Ovary (tissue), 9 donors: ENCODE measurements around the gene LCNL1. TPM values are rescaled to one million over a fixed set of nuclear protein-coding genes. Genes with fewer than 3 reads are reported as not detected.
A peak's percentile ranks its signal among the peaks of the same experiment; 100 is the strongest.

Source experiments
- DNase-seq, 5 donors: peaks; one replicate each; pipeline ENCODE4 v3.0.0-alpha.2; 2019 to 2020
- H3K27ac ChIP-seq, 2 donors: fragments of 200-600 bp; one replicate each; pipeline versions ENCODE4 v1.5.1 to v1.8.0; 2019 to 2022
- H3K27me3 ChIP-seq: fragments of 200-600 bp; one replicate; pipeline ENCODE4 v1.8.0; 2022
- H3K36me3 ChIP-seq: fragments of 200-600 bp; sonication (generic); one replicate; pipeline ENCODE4 v1.5.1; 2019
- H3K4me1 ChIP-seq: one replicate; pipeline ENCODE4 v1.8.1; 2013; ENCODE audit warnings: mild to moderate bottlenecking, moderate library complexity; ENCODE audit not compliant: insufficient read depth
- H3K4me3 ChIP-seq: fragments of 200-600 bp; sonication (generic); one replicate; pipeline ENCODE4 v1.5.1; 2017
- H3K9me3 ChIP-seq, 2 donors: fragments of 200-600 bp in 1 of 2; sonication (generic) in 1 of 2; one replicate each; pipeline versions ENCODE4 v1.5.1 to v1.8.1; 2013 to 2019; ENCODE audit warnings: mild to moderate bottlenecking in 1 of 2, moderate library complexity in 1 of 2
- EP300 ChIP-seq: sonication (generic); formaldehyde crosslinking; IDR thresholded peaks from one replicate; pipeline ENCODE4 v1.6.1; 2017; ENCODE audit warnings: antibody characterized with exemption
- POLR2A ChIP-seq: fragments of 450-650 bp; IDR thresholded peaks from one replicate; pipeline ENCODE4 v1.6.1; 2017; ENCODE audit warnings: antibody characterized with exemption, mild to moderate bottlenecking, moderate library complexity
- WGBS, 3 donors: extraction: QIAGEN DNeasy Blood & Tissue Kit in 1 of 3; methylation state at CpG; one replicate each; pipeline versions ENCODE4 v1.1.5 to v1.1.7; 2013 to 2017; 5-methylcytosine and 5-hydroxymethylcytosine counted together
- intact Hi-C, 4 donors: fragments of 100-400 bp; cut with DNase I; formaldehyde crosslinking; loops; one replicate each; pipeline versions ENCODE4 v1.11.0 to v1.15.1; 2022 to 2023
- polyA plus RNA-seq, 2 donors: library from polyadenylated mRNA; stranded (reverse); fragments of 200-250 nt in 1 of 2; fragments of 350-450 nt in 1 of 2; fragmentation: Illumina TruSeq in 1 of 2; extraction: RNeasy Lipid Tissue Mini Kit (QIAGEN cat#74804) in 1 of 2; gene quantifications; one replicate each; pipeline ENCODE4 v1.2.3, GENCODE V29; 2013 to 2014
- total RNA-seq, 7 donors: library from RNA; depleted of rRNA in 2 of 7; stranded (reverse); fragments of >200 nt in 2 of 7; fragmentation: NEBNext Ultra II Directional in 3 of 7; extraction: Animal tissue kit (Norgen Biotek cat#: 25700) in 3 of 7; gene quantifications; one replicate each; pipeline versions ENCODE4 v1.1.0 to v1.2.4, GENCODE V29; 2016 to 2023
- TF ChIP-seq, protein P1 (sequence below), 3 donors: fragments of 450-650 bp in 2 of 3; fragments of 200-600 bp in 1 of 3; IDR thresholded peaks; one replicate each; pipeline versions ENCODE4 v1.5.1 to v1.8.0; 2016 to 2022; ENCODE audit warnings: antibody characterized with exemption in 3 of 3, mild to moderate bottlenecking in 1 of 3
- donor health status: DM: no; HTN: no; CAD: no; lungs with moderate emphysema.
- donor health status: DM: no; HTN: no; CAD: no.
- donor health status: Bipolar disorder and iron deficiency.
- donor health status: DM: yes; HTN: yes; CAD: no.
- donor health status: DM: no; HTN: no; CAD: no.
- donor health status: DM: yes; HTN: yes; CAD: no.

Gene LCNL1
- total and polyA plus RNA-seq, 9 donors = 0.17 to 1.6 (median 0.47) TPM; not detected in 1

DNA sequence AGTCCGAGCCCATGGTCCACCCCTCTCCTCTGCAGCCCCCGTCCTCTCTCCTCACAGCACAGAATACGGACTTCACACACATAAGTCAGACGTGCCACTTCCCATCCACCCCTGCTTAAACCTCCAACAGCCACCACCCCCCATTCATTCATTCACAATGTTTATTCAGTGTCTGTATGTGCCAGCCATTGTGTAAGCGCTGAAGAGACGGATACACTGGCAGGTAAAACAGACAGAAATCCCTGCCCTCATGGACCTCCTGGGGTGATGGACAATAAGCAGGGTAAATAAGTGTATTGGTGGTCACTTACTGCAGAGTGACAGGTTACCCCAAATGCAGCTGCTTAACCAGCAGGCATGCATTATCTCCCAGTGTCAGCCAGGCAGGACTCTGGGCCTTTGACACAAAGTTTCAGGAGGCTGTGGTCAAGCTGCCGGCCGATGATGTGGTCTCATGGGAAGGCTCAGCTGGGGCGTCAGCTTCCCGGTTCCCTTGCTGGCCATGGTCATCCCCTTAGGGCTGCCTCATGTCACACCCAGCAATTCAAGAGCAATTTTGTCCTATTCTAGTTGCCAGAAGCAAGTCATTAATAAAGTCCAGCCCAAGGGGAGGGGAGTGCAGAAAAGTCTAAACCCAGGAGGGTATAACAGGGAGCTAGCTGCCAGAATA is 7.6 kb downstream of the LCNL1 start:
- Histone ChIP-seq H3K27ac (no peak overlapping the region), H3K9me3 (no peaks in the 10 kb centered on the region), H3K36me3 (no peaks in the 10 kb centered on the region), H3K4me1 (peaks cover 5% of the 10 kb centered on the region), H3K4me3 (no peak overlapping the region), H3K27me3 (no peaks in the 10 kb centered on the region)
- no peak for DNase-seq
- WGBS, 3 donors = 87 to 92% (median 89%) methylated on average over 10 of the region's 10 CpGs
- intact Hi-C loops = no loop called here
- TF ChIP-seq, protein P1, sequence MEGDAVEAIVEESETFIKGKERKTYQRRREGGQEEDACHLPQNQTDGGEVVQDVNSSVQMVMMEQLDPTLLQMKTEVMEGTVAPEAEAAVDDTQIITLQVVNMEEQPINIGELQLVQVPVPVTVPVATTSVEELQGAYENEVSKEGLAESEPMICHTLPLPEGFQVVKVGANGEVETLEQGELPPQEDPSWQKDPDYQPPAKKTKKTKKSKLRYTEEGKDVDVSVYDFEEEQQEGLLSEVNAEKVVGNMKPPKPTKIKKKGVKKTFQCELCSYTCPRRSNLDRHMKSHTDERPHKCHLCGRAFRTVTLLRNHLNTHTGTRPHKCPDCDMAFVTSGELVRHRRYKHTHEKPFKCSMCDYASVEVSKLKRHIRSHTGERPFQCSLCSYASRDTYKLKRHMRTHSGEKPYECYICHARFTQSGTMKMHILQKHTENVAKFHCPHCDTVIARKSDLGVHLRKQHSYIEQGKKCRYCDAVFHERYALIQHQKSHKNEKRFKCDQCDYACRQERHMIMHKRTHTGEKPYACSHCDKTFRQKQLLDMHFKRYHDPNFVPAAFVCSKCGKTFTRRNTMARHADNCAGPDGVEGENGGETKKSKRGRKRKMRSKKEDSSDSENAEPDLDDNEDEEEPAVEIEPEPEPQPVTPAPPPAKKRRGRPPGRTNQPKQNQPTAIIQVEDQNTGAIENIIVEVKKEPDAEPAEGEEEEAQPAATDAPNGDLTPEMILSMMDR (IDR thresholded peaks at IDR 0.05) = no peak
- TF ChIP-seq EP300 (no peak), POLR2A (no peak)

DNA sequence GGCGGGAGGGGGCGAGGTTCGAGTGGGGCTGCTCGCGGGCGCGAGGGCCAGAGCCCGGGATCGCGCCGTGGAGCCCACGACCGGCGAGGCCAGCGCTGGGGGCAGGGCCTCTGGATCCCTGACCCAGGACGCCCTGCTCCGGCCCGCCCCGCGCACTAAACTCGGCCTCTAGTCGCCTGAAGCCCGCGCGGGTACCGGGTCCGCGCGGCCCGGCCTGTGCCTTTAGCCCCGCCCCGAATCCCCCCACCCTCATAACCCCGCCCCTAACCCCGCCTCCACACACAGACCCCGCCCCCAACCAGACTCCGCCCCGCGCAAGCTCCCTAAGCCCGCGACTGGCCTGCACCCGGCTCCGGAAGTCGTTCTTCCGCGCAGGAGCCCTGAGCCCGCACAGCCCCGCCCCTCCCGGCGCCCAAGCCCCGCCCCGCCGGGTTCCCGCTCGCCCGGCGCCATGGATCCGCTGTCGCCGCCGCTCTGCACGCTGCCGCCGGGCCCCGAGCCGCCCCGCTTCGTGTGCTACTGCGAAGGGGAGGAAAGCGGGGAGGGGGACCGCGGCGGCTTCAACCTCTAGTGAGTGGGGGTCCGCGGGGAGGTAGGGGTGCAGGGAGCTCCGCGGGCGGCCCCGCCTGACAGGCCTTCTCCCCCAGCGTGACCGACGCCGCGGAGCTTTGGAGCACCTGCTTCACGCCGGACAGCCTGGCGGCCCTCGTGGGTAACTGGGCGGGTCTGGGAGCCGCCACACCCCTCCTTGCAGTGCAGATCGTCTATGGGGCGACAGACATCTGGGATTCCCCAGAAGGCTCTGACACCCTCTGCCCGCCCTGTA is 9.4 kb downstream of the LCNL1 start, which contains the start of gene PAXX:
Gene PAXX, plus strand, starts transcription at position 430 of the 826 bp plus-strand sequence. Its CDS starts 22 bp downstream, at position 452.
- Histone ChIP-seq H3K4me1 (peaks cover 14% of the 10 kb centered on the region), H3K4me3 (peak within 1 kb of the TSS; percentile 66), H3K9me3 (no peaks in the 10 kb centered on the region), H3K27me3 (no peaks in the 10 kb centered on the region), H3K36me3 (no peaks in the 10 kb centered on the region), H3K27ac (peak within 1 kb of the TSS in 1 of 2 donors; percentile 72)
- DNase-seq = peak; percentile 91 to 95 (median 94)
- WGBS, 3 donors = 0 to 1% (median 1%) methylated on average over 61 to 92 of the region's 92 CpGs
- TF ChIP-seq, protein P1 (IDR thresholded peaks at IDR 0.05) = no peak
- TF ChIP-seq POLR2A = peak; percentile 24
- intact Hi-C loops = no loop called here

DNA sequence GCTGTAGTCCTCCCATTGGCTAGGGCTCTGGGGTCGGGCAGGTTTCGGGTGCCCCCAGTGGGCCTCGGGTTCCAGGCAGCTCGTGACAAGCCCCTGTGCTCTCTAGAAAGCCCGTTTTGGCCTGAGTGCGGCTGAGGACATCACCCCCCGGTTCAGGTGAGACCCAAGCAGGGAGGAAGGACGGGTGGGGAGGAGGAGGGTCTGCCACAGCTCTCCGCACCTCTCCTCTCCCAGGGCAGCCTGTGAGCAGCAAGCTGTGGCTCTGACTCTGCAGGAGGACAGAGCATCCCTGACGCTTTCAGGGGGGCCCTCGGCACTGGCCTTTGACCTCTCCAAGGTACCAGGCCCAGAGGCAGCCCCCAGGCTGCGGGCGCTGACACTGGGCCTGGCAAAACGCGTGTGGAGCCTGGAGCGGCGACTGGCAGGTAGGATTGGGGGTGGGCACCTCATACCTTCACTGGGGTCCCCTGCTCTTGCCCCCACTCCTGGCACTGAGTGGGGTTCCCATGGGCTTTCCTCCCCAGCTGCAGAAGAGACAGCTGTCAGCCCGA is 10.1 kb downstream of the LCNL1 start:
- TF ChIP-seq, protein P1 (IDR thresholded peaks at IDR 0.05) = no peak
- TF ChIP-seq POLR2A = no peak
- no peak for TF ChIP-seq EP300
- H3K36me3 ChIP-seq = no peaks in the 10 kb centered on the region
- H3K4me3 ChIP-seq = peak overlapping the region; percentile 66
- H3K9me3 ChIP-seq = no peaks in the 10 kb centered on the region
- peak in 1 of 5 donors; percentile 48 for DNase-seq
- no peaks in the 10 kb centered on the region for H3K27me3 ChIP-seq
- 30 to 40% (median 33%) methylated on average over 17 to 18 of the region's 18 CpGs for WGBS, 3 donors
- peak overlapping the region in 1 of 2 donors; percentile 4 for H3K27ac ChIP-seq
- intact Hi-C loops = no loop called here
- H3K4me1 ChIP-seq = peaks cover 14% of the 10 kb centered on the region

DNA sequence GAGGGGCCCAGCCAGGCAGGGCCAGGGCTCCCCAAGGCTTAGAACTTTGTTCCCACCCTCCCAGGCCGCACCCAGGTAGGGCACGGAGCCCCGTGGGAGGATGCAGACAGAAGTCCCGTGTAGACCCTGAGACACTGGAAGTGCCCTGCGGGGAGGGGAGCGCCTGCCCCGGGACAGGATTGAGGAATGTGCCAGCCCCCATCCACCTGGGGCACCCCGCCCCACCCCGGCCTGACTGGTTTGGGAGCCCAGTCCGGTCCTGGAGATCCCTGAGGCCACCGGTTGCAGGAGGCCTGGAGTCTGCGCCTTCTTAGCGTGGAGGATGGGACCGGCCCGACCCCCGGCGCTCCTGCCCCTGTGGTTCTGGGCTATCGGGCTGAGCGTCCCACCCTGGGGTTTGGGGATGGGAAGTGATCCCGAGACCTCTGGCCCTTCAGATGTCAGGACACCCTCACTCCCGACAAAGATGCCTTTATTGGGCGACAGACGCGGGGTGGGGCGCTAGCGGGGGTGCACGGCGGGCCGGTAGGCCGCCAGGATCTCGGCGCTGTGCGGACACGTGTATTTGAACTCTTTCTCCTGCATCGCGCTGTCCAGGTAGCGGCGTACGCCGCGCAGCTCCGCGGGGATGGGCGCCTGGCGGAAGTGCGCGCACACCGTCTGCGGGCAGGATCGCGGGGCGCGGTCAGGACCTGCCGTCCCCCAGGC is 11.5 kb downstream of the LCNL1 start:
- H3K9me3 ChIP-seq = no peaks in the 10 kb centered on the region
- H3K4me3 ChIP-seq = no peak overlapping the region
- peaks cover 14% of the 10 kb centered on the region for H3K4me1 ChIP-seq
- H3K36me3 ChIP-seq = no peaks in the 10 kb centered on the region
- TF ChIP-seq, protein P1 (IDR thresholded peaks at IDR 0.05) = no peak
- TF ChIP-seq EP300 = no peak
- no peak for TF ChIP-seq POLR2A
- H3K27me3 ChIP-seq = no peaks in the 10 kb centered on the region
- intact Hi-C loops = no loop called here
- 82 to 87% (median 85%) methylated on average over 48 to 54 of the region's 54 CpGs for WGBS, 3 donors
- no peak overlapping the region for H3K27ac ChIP-seq
- no peak for DNase-seq
